NCI-H345 (cell line): ENCODE data around the gene UGT1A7.
"Not testable (repeated sequence)": the region's sequence is repeated elsewhere in the genome, so short reads cannot be mapped to it uniquely, and the experiment has no call there.

Experiments
- DNase-seq: peaks from one replicate; lab custom pipeline; 2025; lab: John Stamatoyannopoulos, UW

The UGT1A7 gene

GRCh38 chr2:233681521-233682099 is at the start of gene UGT1A7:
Gene UGT1A7 (plus strand): TSS chr2:233681901. CDS start chr2:233681938, 37 bp downstream.
- DNase-seq, result no peak

GRCh38 chr2:233636306-233636705 is 45.4 kb upstream of the UGT1A7 start, which contains the start of gene UGT1A10:
Gene UGT1A10 (plus strand): TSS chr2:233636448. CDS start chr2:233636523, 75 bp downstream.
- DNase-seq, result not testable (repeated sequence)

GRCh38 chr2:233638836-233639235 is 42.9 kb upstream of the UGT1A7 start:
- DNase-seq, result no peak

GRCh38 chr2:233639860-233640259 is 41.8 kb upstream of the UGT1A7 start:
- DNase-seq, result no peak

- no peak for DNase-seq
Observed at GRCh38 chr2:233643128-233643527, 38.6 kb upstream of the UGT1A7 start.

- not testable (repeated sequence) for DNase-seq
Observed at GRCh38 chr2:233646033-233646432, 35.7 kb upstream of the UGT1A7 start.

- DNase-seq, result no peak
Observed at GRCh38 chr2:233650981-233651380, 30.7 kb upstream of the UGT1A7 start.

GRCh38 chr2:233651430-233651829 is 30.3 kb upstream of the UGT1A7 start:
- no peak for DNase-seq

- no peak for DNase-seq
Observed at GRCh38 chr2:233654501-233654900, 27.2 kb upstream of the UGT1A7 start.

GRCh38 chr2:233655043-233655442 is 26.7 kb upstream of the UGT1A7 start:
- DNase-seq, result no peak

- DNase-seq, result not testable (repeated sequence)
Observed at GRCh38 chr2:233655943-233656342, 25.8 kb upstream of the UGT1A7 start.

GRCh38 chr2:233656443-233656842 is 25.3 kb upstream of the UGT1A7 start:
- DNase-seq, result no peak

GRCh38 chr2:233658610-233659009 is 23.1 kb upstream of the UGT1A7 start:
- no peak for DNase-seq

- DNase-seq, result no peak
Observed at GRCh38 chr2:233663911-233664310, 17.8 kb upstream of the UGT1A7 start.

- DNase-seq, result no peak
Observed at GRCh38 chr2:233668605-233669260, 13.0 kb upstream of the UGT1A7 start.

GRCh38 chr2:233671290-233672161 is 10.2 kb upstream of the UGT1A7 start, which contains the start of gene UGT1A9:
Gene UGT1A9 (plus strand): TSS chr2:233671898. CDS start chr2:233671935, 37 bp downstream.
- DNase-seq, result no peak

GRCh38 chr2:233672886-233673285 is 8.8 kb upstream of the UGT1A7 start:
- DNase-seq, result no peak

- no peak for DNase-seq
Observed at GRCh38 chr2:233673896-233674295, 7.8 kb upstream of the UGT1A7 start.

- no peak for DNase-seq
Observed at GRCh38 chr2:233674314-233674713, 7.4 kb upstream of the UGT1A7 start.

- DNase-seq, result no peak
Observed at GRCh38 chr2:233674995-233675394, 6.7 kb upstream of the UGT1A7 start.

GRCh38 chr2:233676046-233676445 is 5.7 kb upstream of the UGT1A7 start:
- no peak for DNase-seq

- DNase-seq, result no peak
Observed at GRCh38 chr2:233679196-233679595, 2.5 kb upstream of the UGT1A7 start.
